NCI-H2081 (cell line): ENCODE data around the gene DMAC2.
"Not testable (repeated sequence)": the region's sequence is repeated elsewhere in the genome, so short reads cannot be mapped to it uniquely, and the experiment has no call there.

Experiments
- DNase-seq, 2 experiments: peaks; one replicate each; lab custom pipeline; 2025; lab: John Stamatoyannopoulos, UW

Gene DMAC2

DNA sequence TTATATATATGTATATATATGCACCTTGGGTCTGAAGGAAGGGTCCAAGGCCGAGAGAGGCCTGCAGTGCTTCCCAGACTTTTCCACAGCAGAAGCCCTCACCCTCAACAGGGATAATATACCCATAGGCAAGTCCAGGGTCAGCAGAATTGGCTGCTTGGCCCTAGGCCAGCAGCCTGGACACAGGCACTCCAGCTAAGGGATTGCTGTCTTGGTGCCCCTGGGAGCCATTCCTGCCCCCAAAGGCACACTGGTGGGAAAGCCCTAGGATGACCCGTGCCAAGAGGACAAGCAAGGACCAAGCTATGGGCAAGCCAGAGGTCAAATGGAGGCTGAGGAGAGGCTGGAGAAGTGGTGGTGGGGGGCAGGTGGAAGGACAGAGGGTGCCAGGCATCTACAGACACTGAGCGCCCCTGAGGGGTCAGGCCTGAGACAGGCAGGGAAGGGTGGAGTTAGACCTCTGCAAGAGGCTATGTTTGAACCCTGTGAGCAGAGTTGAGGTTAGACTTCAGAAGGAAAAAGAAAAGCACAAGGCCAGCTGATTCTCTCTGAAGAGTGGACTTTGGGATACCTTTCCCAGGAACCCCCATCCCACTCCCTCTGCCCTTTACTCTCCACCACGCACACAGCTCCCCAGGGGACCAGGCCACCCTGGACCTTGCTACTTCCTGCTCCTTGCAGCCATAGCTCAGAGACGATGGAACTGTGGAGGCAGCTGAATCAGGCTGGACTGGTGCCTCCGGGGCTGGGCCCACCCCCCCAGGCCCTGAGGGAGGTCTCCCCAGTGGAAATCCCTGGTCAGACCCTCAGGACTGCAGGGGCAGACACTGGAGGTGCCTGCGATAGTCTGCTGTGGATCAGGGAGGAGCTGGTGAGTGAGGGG is 3.0 kb upstream of the DMAC2 start, which contains the start of gene ERICH4:
Gene ERICH4, plus strand, starts transcription at position 684 of the 883 bp plus-strand sequence. Its CDS starts 14 bp downstream, at position 698.
- DNase-seq = no peak

DNA sequence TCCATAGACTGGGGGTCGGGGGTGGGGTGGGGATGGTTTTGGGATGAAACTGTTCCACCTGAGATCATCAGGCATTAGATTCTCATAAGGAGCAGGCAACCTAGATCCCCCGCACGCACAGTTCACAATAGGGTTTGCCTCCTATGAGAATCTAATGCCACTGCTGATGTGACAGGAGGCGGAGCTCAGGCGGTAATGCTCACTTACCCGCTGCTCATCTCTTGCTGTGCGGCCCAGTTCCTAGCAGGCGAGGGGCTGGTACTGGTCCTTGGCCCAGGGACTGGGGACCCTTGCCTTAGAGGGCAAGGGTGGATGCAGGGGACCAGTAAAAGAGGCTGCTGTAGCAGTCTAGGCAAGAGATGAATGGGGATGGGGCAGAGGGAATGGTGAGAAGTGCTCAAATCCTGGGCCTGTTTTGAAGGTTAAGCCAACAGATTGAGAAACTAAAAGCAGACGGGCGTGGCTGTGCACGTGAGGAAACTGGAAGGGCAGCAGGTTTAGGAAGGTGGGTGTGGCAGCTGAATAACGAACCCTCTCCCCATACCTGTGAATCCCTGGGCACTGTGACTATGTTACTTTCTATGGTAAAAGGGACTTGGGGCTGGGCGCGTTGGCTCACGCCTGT is 1.7 kb upstream of the DMAC2 start:
- DNase-seq = no peak

DNA sequence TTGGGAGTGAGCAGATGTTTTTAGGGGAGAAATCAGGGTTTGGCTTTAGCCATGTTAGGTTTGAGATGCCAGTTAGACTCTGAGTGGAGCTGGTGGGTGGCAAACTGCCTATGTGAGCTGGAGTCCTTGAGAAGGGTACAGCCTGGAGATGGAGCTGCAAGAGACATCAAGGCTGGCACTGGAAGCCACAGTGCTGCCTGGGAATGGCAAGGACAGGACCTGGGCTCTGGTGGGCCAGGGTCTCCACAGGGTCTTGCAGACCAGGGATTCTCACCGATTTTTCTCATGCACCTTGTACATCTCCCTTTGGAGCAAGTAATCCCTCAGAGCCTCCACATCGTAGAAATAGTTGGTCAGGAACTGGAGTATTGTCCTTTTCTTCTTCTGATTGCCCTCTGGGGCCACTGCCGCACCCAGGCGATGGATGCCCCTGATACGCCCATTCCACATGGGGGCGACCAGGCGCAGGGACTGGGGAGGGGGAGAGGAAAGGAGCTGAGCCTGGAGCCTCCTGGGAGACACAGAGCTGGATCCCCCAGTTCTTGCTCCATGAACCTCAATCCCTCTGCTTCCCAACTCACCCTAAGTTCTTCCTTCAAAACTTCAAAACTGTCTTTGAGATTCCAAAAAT is 1.7 kb downstream of the DMAC2 start:
- no peak for DNase-seq

DNA sequence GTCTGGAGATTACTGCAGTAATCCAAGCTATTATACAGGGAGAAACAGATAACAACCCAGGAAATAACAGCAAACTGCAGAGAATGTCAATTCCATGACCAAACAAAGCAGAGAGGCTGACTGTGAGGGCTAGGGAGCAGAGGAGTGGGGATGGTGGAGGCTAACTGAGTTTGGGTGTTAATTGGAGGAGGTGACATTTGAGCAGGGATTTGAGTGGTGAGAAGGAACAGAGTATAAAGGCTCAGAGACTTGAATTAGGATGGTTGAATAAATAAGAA is 3.1 kb downstream of the DMAC2 start:
- no peak for DNase-seq

DNA sequence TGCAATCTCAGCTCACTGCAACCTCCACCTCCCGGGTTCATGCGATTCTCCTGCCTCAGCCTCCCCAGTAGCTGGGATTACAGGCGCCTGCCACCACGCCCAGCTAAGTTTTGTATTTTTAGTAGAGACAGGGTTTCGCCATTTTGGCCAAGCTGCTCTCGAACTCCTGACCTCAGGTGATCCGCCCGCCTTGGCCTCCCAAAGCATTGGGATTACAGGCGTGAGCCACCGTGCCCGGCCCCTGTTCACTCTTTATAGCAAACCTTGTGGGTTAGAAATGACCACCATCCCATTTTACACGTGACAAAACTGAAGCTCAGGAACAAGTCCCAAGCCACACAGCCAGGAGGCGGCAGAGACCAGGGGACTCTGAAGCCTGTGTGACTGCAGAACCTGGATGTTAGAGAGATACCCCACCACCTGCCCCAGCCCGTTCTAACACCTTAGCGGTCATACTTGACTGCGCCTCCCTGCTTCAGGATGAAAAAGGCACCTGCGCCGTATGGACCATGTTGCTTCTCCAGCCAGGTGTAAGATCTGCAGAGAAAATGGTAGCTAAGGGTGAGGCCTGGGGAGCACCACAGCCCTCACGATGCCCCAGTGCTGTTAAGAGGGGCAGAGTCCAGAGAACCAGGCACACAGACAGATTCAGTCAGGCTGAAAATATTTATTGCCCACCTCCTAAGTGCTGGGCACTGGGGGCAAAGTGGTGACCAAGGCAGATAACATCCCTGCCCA is 3.6 kb downstream of the DMAC2 start:
- no peak for DNase-seq

DNA sequence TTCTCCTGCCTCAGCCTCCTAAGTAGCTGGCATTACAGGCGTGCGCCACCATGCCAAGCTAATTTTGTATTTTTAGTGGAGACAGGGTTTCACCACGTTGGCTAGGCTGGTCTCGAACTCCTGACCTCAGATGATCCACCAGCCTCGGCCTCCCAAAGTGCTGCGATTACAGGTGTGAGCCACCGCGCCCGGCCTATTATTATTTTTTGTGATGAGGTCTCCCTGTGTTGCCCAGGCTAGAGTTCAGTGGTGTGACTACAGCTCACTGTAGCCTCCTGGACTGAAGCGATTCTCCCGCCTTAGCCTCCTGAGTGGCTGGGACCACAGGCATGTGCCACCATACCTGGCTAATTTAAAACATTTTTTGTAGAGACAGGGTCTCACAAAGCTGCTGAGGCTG is 4.3 kb downstream of the DMAC2 start:
- DNase-seq = not testable (repeated sequence)

DNA sequence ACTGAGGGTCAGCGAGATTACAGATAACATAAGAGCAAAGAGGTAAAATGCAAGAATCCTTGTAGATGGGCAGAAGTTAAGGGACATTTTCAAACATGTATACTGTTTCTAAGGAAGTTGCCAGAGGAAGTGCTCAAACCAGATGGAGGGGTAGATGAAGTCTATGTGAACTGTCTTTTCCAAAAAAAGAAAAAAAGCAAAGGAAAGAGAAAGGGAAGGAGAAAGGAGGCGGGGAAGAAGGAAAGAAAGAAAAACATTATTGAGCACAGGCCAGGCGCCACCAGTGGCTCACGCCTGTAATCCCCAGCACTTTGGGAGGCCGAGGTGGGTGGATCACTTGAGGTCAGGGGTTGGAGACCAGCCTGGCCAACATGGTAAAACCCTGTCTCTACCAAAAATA is 5.3 kb downstream of the DMAC2 start:
- DNase-seq = no peak

DNA sequence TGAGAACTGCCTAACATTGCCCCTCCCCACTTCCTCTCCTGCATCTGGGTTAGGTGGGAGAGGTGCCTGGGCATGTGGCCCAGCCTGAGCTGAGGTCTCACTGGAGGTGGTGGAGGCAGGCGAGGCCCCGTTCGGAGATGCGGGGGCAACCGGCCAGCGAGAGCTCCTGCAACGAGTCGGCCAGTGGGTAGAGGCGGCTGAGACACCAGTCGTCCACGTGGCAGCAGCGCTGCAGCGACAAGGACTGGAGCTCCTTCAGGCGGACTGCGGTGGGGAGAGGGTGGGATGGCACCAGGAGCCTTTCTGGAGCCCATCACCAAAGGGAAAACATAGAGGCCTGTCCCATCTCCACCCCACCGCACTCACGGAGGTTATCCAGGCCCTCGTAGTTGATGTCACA is 6.5 kb downstream of the DMAC2 start:
- DNase-seq = no peak

DNA sequence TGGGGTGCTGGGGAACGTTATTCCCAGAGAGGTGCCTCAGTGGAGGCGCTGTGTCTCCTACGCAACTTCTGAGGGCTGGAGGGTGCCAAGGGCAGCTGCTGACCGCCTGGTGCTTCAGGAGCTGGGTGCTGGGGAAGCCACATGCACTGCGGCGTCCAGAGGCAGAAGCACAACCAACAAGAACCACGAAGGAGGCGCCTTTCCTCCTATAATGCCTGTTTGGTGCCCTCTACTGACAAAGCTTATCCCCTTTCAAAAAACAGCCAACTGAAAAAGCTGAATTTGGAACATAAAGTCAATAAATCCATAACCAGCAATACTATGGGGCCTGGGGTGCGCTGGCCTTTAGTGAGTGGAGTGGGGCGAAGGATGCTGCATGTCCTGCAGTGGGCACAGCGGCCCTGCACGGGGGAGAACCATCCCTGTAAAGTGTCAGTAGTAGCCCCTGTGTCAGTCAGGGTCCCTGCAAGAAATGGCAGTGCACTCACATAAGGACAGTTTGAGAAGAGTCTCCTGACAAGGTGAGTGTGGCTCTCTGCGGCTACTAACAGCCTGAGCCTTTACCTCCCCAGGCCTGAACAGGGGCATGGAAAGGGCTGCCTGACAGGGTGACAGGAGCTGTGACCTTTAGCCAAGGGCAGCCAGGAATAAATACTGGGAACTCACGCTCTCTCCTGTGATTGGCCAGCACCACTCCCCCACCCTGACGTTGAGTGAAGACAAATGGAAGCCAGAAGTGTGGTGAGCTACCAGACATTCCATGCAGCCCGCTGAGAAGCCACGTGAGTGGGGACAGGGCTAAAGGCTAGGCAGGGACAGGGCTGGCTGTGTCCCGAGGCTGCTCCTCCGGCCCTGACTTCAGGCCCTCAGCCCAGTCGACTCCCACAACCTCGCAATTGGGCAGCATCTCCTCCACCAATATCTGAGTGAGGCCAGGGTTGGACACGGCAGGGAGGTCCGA is 8.0 kb downstream of the DMAC2 start:
- no peak for DNase-seq

DNA sequence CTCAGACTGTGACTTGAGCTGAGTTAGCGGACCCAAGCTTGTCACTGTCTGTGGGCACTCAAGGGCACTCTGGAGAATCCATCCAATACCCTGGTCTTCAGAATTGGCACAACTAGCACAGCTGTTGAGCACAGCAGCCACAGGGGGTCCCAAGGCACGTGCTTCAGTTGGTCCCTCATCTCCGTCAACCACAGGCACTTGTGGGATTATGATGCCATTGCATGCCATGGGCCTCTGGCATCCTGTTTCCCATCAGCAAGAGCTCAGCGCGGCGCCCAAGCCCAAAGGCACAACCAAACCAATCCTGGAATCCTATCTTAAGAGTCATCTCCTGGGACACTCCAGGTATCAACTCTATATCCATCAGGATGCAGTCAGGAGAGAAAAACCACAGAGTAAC is 8.8 kb downstream of the DMAC2 start:
- DNase-seq = no peak

DNA sequence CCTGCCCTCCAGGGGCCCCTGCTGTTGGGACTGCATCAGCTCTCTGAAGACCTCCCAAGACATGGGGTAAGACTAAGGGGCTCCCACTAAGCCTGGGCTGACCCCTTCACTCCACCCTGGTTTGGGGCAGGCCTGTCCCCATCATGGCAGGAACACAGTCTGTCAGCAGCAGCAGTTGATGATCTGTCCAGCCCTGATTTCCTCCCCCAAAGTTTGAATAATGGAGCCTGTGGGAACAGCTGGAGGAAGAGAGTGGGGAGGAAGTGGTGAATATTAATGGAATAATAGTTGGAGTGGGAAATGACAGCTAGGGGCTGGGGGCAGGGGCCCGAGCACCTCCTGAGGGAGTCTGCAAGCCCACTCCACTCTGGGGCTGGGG is 11.2 kb downstream of the DMAC2 start:
- DNase-seq = no peak

DNA sequence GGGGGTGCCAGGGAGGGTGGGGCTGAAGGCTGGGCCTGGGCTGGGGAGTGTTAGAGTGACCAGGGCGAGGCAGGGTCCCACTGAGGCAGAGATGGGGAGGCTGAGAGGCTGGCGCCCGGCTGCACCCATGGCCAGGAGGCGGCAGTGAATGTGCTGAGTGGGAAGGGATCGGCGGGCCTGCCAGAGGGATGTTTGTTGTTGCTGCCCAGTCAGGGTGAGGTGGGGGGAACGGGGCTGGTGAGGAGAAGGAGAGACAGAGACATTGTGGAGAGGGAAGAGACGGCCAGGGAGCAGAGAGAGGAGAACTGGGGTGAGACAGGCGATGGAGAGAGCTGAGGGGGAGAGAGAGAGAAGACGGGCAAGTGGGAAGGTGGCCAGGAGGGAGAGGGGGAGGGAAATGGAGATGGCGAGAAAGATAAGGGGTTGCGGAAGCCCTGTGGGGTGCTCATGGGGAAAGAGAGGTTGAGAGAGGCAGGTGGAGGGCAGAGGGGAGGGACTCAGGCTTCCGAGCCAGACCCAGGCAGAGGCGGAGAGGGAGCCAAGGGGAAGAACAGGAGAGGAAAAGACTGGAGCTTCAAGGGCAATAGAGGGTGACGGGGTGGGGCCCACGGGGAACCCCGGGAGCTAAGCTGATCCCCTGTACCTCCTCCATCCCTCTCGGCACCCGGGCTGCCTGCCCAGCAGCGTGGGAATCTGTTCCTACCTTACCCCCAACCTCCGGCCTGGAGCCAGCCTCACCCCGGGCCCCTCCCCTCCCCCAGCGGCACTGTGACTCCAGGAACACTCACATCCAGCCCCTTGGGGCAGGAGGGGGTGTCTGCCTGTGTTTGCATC is 11.8 kb downstream of the DMAC2 start:
- no peak for DNase-seq

DNA sequence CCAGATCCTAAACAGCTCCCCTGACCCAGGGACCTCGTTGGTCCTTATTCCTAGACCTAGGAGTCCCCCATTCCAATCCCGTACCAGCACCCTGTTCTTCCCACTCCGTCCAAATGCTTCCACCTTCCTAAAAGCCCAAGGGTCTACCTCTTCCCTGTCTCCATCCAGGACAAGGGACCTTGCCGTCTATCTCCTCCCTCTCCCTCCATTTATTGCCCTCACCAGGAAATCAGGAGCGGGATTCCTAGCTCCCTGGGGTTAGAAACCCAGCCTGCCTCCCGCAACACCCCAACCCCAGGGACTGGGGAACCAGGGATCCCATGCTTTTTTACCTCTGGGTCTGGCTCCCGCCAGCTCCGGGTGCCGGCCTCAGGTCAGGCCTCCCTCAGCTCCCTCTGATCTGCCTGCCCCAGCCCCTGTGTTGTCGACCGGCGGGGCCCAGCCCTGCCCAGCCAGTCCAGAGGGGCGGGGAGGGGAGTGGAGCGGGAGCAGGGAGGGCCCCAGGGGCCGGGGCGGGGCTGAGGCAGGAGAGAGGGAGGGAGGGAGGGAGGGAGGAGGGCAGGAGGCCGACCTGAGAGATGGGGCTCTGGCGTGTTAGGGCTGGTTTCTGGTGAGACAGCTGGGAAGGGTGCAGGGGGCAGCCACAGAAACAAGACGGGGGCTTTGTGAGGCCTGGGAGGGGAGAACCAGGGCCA is 12.6 kb downstream of the DMAC2 start, which contains the start of gene B3GNT8:
Gene B3GNT8, minus strand, starts transcription at position 423 of the 695 bp plus-strand sequence. CDS start 596 bp downstream, outside the sequence.
- no peak for DNase-seq

DNA sequence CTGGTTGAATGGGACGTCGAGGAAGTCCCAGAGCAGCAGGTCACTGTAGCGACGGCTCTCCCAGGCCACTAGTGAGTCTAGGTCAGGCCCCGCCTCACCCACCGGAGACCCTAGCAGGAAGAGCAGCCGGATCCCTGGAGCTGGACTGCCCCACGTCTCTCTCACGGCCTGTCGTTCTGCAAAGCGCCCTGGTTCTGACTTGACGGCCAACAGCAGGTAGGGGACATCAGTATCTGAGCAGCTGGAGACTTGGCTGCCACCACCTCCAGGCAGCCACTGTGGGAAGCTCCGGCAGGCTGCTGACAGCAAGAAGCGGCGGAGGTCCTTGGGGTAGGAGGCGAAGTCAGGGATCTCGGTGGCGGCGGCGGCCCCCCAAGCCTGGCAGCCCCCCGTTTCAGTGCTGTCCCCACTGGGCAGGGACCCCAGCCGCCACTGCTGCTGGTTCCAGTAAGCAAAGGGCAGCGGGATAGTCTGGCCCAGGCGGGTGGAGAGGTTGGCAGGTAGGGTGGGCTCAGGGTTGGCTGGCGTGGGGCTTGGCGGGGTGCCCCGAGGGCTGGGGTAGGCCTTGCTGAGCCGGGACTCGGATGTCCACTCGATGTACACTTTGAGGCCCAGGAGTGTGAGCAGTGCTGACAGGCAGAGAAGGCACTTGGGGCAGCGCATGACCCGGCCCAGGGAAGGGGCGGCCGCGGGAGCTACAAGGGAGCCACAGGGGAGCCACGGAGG is 13.4 kb downstream of the DMAC2 start:
- DNase-seq = no peak

DNA sequence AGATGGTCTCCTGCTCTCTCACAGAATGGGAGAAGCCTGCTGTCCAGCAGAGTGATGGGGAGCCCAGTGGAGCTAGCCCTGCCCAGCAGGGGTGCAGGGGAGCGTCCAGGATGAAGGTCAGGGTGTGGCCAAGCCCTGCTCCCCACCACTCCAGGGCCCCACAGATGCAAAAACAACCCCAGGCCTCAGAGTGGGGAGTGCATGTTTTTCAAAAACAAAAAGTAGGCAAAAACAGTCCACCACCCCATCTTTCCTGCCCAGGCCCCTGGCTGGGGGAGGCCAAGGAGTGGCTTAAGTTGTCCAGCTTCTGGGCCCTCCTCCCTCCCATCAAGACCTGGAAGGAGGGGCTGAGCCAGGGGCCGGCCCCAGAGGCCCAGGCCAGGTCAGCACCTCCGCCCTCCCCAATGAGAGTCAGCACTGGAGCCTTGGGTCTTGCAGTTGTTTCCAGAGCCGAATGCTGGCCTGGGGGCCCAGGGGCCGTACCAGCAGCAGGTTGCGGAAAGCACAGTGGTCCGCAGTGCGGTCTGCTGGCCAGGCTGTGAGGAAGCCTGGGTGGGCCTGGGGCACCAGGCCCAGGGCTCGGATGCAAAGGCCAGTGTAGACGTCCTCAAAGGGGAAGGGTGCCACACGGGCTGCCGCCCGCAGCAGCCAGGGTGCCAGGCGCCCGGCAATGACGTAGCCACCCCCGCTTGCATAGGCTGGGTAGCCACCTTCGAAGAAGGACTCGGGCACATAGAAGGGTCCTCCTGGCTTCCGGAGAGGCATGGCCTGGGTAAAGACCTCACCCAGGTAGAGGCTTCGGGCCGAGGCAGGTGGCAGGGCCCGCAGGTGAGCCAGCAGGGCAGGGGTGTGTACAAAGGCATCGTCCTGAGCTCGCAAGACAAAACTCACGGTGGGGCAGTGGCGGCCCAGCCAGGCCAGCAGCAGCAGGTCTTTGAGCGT is 14.3 kb downstream of the DMAC2 start:
- no peak for DNase-seq

DNA sequence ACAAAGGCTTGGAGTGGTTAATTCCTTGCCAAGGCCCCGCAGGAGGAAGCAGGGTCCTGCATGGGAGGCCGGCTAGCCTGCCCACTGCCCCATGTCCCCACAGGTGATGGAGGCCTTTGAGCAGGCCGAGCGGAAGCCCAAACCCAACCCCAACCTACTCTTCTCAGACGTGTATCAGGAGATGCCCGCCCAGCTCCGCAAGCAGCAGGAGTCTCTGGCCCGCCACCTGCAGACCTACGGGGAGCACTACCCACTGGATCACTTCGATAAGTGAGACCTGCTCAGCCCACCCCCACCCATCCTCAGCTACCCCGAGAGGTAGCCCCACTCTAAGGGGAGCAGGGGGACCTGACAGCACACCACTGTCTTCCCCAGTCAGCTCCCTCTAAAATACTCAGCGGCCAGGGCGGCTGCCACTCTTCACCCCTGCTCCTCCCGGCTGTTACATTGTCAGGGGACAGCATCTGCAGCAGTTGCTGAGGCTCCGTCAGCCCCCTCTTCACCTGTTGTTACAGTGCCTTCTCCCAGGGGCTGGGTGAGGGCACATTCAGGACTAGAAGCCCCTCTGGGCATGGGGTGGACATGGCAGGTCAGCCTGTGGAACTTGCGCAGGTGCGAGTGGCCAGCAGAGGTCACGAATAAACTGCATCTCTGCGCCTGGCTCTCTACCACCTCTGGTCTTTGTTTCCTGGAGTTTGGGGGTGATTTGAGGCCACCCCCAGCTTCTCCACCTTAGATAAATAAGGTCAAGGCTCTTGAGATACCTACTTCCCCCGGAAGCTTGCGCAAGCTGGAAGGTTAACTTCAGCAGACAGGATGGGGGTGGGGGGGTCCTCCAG is 15.2 kb downstream of the DMAC2 start:
- DNase-seq = no peak

DNA sequence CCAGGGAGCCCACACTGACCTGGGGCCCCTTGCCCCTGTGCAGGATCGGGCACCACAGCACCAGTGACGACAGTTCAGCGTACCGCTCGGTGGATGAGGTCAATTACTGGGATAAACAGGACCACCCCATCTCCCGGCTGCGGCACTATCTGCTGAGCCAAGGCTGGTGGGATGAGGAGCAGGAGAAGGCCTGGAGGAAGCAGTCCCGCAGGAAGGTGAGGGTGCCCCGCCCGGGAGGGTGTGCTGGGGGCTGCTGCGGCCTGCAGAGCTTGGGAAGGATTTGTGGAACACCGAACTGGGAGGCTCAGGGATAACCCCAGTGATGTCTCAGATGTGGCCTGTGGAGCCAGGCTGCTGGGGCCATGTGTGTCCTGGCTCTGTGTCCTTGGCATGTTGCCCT is 16.8 kb downstream of the DMAC2 start:
- DNase-seq = no peak
